Endometrial microvascular endothelial cells (primary cell): ENCODE data around the gene QTRT2. TPM values are rescaled to one million over a fixed set of nuclear protein-coding genes. Genes with fewer than 3 reads are reported as not detected.

ENCODE experiments used
- in situ Hi-C: cut with HindIII; loops from 2 replicates; pipeline ENCODE4 v1.10.0; 2017; ENCODE audit warnings: low sequenced_read_pairs, low pct_unique_long_range_greater_than_20kb; ENCODE audit errors: inconsistent ontology term
- total RNA-seq: library from RNA; depleted of rRNA; stranded (reverse); fragments of >200 nt; gene quantifications from one replicate; pipeline ENCODE4 v1.2.3, GENCODE V29; 2015; ENCODE audit errors: inconsistent ontology term

Gene QTRT2
- total RNA-seq, 1 donor from 2014 or later, result 26.2 TPM

DNA sequence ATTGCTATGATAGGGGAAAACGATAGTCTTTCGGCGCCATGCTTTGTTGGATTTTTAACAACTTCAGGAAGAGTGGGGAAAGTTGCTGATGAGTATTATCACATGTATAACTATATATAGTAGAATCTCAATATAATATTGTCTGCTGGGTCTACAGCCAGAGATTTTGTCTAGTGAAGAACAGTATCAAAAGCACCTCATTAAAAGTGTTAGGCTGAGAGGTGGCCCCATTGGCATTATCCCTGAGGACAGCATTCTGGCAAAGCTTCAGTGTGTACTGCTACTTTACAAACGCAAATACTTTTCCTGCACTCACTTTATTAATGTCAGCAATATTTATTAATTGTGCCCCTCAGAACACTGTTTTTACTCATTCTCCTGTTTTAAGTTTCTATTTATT, 11.8 kb downstream of the QTRT2 start:
- in situ Hi-C loops, result no loop called here

DNA sequence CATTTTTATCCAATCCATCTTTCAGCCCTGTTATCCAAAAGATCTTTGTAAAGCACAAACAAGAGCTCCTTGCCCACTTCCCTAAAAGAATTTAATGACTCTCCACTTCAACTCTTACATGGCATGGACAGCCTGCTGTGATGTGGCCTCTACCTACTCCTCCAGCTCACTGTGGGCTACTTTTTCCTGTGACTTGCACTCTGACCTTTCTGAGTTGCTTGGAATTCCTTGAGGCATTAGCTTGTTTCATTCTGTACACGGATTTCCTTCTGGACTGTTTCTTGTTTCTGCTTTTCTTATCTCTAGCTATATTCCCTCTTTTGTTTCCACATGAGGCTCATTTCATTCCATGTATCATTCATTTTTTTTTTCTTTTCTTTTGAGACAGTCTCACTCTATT, 15.2 kb downstream of the QTRT2 start:
- in situ Hi-C loops, result no loop called here

- in situ Hi-C loops, result no loop called here
Measured at GRCh38 chr3:114076711-114077110, 20.2 kb downstream of the QTRT2 start.

- in situ Hi-C loops, result no loop called here
Measured at GRCh38 chr3:114078126-114078525, 21.6 kb downstream of the QTRT2 start.

DNA sequence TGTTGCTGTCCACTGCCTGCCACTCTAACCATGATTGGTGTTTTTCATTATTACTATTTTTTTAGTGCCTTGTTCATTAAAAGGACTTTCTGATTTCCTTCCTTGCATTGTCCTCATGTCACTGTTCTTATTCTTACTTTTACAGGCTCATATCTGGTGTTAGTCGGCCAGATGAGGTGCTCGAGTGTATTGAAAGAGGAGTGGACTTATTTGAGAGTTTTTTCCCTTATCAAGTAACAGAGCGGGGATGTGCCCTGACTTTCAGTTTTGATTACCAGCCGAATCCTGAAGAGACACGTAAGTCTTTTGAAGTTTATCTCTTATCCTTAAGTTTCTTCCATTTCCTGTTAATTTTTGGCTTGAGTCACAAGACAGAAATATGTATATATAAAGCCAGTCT, 23.2 kb downstream of the QTRT2 start:
- in situ Hi-C loops, result no loop called here

- in situ Hi-C loops, result no loop called here
Measured at GRCh38 chr3:114080201-114080600, 23.7 kb downstream of the QTRT2 start.

DNA sequence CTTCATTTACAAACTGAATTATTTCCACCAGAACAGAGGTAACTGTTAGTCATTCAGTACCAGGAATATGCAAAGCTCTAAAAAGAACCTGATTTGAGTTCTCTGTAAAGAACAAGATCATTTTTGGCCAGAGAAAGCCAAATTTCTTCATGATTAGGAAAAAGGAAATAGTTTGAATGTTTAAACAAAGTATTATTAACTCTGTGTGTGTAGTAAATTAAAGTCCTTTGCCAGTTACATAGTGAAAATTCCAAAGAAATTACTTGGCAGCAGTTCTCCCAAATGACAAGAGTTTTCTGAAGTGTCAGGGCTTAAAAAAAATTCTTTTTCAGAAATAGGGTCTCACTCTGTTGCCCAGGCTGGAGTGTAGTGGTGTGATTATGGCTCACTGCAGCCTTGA, 24.5 kb downstream of the QTRT2 start:
- in situ Hi-C loops, result no loop called here

DNA sequence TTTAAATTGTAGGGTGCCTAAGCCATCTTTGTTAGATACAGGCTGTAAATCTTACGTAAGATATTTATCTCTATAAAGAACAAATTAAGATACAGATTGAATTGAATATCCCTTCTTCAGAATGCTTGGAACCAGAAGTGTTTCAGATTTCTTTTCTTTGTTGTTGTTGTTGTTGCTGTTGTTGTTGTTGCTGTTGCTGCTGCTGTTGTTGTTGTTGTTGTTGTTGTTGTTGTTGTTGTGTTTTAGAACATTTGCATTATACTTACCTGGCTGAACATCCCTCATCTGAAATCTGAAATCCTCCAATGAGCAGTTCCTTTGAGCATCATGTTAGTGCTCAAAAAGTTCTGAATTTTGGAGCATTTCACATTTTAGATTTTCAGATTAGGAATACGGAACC, 26.6 kb downstream of the QTRT2 start:
- in situ Hi-C loops, result no loop called here

DNA sequence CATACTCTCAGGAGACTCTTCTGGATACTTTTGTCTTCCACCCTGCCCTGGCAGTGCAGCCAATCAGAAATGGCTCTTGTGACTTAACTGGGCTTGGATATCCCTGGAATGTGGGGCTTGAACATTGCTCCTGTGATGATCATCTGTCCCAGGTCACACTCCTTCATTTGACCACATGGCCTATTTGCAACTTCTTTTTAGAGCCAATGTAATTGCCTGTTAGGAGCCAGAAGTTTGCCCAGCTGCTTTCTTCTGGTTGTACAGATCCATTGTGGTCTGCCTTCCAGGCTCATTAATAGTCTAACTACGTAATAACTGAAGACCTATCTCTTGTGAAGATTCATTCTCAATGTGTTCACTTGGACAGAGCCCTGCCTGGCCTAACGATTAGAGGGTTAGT, 29.8 kb downstream of the QTRT2 start:
- in situ Hi-C loops, result no loop called here

DNA sequence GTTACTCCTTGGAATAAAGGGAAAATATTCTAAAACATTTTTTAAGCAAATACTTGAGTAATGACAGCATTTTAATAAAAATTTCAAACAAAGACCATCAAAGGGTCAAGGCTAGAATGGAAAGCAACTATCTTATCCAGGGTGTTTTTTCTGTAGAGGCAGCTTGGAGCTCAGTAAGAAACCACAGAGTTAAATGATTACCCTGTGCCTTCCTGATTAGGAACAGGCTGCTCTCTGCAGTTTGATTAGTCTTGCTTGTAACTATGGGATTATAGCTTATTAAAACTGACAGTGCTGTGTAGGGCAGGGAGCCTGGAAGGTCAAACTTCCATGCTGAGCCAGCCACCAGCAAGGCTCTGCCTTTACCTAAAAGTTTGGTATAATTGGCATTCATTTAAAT, 33.1 kb downstream of the QTRT2 start:
- in situ Hi-C loops, result no loop called here

DNA sequence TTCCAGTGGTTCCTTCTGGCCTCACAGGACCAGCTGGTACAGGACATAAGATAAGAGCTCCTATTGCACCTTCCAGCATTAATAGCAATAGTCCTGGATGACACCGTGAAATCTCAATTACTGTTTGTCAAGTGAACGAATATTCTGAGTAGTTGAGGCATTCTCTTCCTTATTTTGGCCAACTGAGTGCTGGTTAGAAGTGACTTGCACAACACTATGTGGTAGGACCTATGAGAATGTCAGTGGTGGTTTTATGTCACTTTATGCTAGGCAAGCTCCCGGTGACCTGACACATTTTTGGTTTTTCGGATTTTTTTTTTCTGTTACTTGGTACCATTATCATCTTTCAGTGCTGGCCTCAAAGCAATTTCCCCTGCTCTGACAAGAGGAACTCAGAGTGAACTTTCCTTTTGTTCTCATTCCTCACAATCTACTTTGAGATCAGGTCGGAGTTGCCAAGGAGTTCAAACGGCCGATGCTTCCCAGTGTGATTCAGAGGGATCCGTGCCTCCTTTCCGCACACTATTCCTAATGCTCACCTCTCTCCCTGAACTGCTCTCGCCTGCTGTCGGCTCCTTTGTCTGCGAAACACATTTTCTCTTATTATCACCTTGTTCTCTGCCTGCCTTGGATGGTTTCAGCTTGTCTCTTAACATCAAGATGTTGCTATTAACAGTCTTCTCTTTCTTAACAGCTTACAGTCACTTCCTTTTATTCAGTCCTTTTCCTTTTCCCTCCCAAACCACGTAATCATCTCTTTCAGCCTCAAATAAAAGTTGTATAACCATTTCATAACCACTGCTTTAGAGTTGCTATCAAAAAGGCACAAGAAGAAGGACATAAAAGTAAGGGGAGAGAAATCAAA, 35.8 kb downstream of the QTRT2 start:
- in situ Hi-C loops, result no loop called here

- in situ Hi-C loops, result no loop called here
Measured at GRCh38 chr3:114093016-114093380, 36.5 kb downstream of the QTRT2 start.

- in situ Hi-C loops, result no loop called here
Measured at GRCh38 chr3:114093596-114093995, 37.1 kb downstream of the QTRT2 start.

DNA sequence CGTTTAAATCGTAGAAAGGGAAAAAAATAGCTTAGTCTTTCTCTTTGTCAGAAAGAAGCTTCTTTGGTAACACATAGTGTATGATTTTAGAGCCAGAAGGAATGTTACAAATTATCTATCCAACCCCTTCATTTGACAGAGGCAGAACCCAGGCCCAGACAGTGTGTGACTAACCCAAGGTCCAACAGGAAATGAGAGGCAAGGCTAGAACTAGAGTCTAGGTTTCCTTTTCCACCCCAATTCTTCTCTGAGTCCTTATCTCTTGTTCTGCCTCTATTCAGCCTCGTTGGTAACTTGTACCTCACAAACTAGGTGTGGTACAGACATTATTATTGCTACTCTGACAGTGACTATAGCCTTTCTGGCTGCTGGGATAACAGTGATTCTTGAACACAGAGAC, 39.3 kb downstream of the QTRT2 start:
- in situ Hi-C loops, result no loop called here

DNA sequence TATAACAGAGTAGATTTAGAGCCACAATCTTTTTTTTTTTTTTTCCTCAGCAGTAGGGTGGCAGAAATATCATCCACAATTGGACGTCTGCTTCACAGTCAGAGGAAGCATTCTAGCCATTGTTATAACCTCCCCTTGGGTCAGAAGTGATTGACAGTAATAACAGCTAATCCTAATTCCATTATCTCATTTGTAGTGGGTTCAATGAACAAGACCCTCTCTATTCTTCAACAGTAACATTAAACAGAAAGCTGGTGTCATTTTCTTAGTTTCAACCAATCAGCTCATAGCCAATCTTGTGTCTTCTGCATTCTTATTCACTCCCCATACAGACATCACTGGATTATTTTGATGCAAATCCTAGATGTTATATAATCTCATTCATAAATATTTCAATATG, 44.6 kb downstream of the QTRT2 start:
- in situ Hi-C loops, result no loop called here

DNA sequence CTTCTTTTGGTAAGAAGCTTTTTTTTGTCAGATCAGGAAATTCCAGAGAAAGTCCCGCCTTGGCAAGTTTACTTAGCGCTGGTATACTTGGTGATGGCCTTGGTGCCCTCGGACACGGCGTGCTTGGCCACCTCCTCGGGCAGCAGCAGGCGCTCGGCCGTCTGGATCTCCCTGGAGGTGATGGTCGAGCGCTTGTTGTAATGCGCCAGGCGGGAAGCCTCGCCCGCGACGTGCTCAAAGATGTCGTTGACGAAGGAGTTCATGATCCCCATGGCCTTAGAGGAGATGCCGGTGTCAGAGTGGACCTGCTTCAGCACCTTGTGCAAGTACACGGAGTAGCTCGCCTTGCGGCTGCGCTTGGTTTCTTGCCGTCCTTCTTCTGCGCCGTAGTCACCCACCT, 46.6 kb downstream of the QTRT2 start:
- in situ Hi-C loops, result no loop called here

DNA sequence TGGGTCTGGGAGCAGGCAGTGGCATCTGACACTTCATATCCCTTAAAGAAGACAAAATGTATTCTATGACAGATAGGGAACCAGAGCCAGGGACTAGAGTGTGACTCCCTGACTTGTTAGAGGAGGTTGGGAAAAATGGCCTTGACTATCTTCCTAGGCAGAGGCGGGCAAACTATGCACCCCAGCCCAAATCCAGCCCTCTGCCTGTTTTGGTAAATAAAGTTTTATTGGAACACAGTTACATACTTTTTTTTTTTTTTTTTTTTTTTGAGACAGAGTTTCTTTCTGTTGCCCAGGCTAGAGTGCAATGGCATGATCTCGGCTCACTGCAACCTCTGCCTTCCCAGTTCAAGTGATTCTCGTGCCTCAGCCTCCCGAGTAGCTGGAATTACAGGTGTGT, 47.3 kb downstream of the QTRT2 start:
- in situ Hi-C loops, result no loop called here

GRCh38 chr3:114104414-114104813, 47.9 kb downstream of the QTRT2 start:
- in situ Hi-C loops, result no loop called here

DNA sequence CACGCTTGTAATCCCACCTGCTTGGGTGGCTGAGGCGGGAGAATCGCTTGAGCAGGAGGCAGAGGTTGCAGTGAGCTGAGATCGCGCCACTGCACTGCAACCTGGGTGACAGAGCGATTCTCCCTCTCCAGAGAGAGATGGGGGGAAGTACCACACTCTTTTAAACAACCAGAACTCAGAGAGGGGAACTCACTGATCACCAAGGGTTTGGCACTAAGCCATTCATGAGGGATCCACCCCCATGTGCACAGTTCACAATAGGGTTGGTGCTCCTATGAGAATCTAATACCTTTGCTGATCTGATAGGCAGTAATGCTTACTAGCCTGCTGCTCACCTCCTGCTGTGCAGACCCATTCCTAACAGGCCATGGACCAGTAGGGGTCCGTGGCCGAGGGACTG, 51.6 kb downstream of the QTRT2 start:
- in situ Hi-C loops, result no loop called here

- in situ Hi-C loops, result no loop called here
Measured at GRCh38 chr3:114110439-114110838, 53.9 kb downstream of the QTRT2 start.
